Jurkat, Clone E6-1 (cell line): Measurements from ENCODE around the gene NR2F2.
"Not testable (repeated sequence)": the region's sequence is repeated elsewhere in the genome, so short reads cannot be mapped to it uniquely, and the experiment has no call there.

ENCODE experiments used
- DNase-seq: peaks from one replicate; pipeline ENCODE4 v3.0.0-alpha.2; 2011; ENCODE audit warnings: low read depth, low spot score
- H3K4me3 ChIP-seq: 2 replicates; pipeline ENCODE4 v1.5.1; 2011; ENCODE audit warnings: mild to moderate bottlenecking, low read length, control low read depth, moderate library complexity

The NR2F2 gene

DNA sequence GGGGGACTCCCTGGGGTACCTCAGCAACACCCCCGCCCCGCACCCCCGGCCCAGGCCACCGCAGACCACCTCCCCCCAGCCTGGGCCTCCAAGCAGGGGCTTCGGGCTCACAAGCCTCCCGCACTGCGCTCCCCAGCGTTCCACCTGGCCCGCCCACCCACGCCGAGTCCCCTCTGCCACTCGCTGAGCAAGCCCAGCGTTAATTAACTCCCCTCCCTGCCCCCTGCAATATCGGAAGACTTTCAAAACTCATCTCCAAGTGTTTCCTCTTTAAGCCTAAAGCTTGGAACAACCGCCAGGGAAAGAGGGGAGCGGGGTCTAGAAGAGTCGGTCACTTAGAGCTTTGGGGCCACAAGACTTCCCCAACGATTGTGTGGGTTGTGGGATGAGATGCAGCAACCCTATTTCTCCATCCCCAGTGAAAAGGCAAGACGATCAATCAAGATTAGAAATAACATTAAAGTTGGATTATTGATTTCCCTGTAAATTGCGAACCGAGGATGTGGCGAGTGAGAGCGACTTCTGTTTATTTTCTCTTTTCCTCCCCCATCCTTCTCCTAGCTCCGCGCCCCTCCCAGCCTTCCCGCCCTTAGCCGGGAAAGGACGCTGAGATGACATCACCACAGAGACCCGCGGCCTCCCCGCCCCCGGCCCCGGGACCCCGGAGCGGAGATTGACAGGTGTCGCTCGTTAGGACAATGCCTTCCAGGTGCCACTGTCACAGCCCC is 30.2 kb downstream of the NR2F2 start:
- H3K4me3 ChIP-seq: no peak overlapping the region
- no peak for DNase-seq

DNA sequence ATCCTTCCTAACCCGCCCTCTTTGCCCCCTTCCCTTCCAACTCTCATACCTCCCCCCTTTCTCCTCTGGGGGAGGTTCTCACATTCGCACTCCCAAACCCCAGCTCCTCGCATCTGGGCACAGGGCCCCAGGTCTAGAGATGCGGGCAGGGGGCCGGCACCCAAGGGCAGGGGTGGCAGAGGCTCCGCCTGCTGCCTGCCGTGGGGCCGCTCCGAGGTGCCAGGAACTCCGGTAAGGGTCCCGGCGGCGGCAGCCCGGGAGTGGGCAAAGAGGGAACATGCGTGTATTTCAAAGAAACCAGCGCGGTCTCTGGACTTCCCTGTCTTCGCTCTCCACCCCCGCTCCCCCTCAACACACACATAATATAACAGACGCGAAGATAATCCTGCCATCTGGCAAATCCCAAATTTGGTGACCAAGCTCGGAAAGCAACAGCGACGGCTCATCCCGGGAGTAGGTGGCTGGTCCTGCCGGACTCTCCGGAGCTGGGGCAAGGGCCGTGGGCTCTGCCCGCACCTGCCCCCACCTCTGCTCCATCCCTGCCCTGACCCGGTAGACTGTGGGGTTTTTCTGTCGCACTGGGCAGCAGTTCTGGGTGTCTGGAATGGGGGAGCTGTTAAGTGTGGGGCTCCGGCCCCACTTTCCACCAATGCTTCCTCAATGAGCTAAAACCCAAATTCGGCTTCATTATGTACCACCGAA is 31.0 kb downstream of the NR2F2 start:
- no peak overlapping the region for H3K4me3 ChIP-seq
- no peak for DNase-seq

DNA sequence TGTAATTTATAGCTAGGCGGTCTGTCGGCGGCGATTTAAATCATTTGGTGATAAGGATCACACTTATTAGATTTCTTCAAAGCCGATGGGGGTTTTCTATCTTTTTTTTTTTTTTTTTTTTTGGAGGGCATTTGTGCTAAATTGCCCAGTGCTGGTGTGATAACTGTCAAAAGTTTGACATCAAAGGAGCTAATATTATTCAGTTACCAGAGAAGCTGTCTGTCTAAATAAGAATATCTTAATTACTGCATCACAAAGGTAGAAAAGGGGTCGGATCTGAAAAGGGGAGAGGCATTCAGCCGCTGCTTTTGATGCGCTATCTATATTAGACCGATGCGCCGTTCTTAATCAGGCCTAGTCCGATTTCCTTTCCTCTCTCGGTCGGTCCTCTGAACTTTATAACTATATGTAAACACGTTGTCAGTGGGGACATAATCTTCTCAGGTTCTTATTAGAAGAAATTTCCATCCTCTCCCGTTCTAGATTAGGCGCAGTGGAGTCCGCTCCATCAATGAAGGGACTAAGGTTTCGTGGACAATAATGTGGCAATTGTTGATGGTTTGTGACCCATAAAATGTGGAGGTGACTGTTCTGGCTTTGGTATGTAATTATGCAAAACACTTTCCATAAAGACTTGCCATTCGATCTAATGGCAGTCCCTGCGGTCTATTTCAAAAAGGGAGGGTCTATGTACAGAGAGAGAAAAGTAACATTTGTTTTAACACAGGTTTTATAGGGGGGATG is 31.7 kb downstream of the NR2F2 start:
- H3K4me3 ChIP-seq: no peak overlapping the region
- no peak for DNase-seq

DNA sequence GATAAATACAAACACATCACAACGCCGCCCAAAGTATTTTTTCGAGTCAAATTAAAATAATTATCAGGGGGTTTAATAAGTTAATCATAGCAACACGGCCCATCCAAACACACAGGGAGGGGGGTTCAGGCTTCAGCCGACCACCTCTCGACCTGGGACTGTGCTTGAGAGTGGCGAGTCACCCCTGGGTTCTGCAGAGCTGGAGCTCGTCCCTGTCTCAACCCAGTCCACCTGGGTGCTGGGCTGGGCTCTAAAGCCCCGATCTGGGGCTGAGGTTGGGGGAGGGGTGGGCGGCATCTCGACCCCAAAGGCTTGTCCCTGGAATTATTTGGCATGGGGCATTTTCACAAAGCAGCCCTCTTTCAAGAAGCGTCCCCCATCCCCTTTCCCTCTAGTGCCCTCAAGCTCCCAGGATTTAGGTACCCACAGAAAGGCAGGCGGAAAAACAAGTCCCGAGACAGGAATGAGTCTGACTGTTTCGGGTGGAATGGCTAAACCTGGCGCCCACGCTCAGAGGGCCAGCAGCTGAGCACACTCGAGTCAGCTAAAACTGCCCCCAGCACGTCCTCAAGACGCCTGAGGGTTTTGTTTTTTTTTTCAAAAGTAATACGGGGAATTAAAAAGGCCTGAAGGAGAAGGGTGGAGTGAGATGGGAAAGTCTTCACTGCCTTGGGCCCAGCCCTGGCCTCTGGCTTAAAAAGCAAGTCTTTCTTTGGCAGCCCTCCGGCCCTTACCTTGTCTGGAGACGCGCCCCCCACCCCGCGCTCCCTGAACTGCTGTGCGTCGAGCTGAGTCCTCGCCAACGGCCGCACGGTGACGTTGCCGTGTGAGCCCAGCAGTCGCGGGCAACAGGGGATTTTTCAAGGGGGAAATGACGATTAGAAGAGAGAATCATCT is 32.5 kb downstream of the NR2F2 start:
- DNase-seq: no peak
- H3K4me3 ChIP-seq: no peak overlapping the region

DNA sequence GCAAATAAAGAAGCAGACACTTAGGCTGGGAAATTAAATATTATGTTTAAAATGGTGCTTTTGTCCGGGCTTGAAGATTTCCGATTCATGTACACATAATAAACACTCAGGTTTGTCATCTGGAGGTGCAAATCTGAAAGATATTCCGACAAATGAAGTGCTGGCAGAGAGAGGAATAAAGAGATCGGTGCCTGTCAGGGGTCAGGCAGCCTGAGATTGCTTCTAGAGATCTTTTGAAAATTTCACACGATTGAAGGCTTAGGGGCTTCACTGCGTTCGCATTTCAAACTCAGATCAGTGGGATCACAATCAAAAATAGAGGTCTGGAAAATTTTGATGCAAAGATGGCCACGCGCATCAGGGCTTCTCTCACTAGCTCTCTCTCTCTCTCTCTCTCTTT is 33.2 kb downstream of the NR2F2 start:
- DNase-seq: no peak
- no peak overlapping the region for H3K4me3 ChIP-seq

DNA sequence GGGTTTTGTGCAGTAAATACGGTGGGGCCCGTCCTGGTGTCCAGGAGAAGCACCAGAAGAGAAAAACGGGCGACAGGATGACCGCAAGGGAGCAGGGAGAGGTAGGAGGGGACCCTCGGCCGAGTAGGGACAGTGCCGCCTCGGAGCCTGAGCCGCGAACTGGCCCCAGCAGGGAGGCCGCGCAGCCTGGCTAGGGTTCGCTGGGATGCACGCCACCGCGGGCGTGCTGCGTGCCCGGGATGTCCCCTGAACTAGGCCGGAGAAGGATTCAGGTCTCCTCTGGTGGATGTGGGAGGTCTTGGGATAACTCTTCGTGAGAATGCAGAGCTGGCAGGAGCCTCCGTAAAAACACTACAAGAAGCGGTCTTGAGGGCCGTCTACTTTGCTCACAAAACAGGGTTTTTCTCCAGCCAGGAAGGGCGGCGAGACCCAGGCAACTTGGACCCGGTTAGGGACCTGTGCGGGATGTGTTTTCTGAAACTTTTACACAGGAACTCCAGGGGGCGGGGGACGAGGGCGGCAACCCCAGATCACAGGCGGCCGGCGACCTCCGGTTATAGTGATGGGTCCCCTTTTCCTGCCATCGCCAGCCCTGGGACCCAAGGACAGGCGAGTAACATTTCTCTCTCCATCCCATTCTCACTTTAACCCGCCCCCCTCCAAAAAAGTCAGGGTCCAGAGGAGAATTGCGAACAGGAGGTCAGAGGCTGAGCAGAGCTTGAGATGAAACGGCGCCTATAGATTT is 35.5 kb downstream of the NR2F2 start:
- no peak for DNase-seq

DNA sequence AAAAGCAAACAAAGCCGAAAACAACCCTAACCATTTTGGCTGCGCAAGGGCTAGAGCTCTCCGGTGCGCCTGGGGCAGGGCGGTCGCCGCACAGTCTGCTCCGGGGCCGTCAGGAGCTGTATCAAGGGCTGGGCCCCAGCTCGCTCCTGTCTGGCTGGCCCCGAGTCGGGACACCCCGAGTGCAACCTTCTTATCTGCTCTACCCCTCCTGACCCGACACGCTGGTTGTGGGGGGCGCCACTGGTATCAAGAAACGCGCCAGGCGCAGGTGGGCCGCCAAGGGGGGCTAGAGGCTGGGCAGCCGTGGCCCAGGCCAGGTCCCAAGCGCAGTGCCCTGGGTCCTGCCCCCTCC is 36.0 kb downstream of the NR2F2 start:
- H3K4me3 ChIP-seq: no peak overlapping the region
- DNase-seq: no peak

More for the DNA sequence above, 35.5 kb downstream of the NR2F2 start:
- H3K4me3 ChIP-seq: no peak overlapping the region

DNA sequence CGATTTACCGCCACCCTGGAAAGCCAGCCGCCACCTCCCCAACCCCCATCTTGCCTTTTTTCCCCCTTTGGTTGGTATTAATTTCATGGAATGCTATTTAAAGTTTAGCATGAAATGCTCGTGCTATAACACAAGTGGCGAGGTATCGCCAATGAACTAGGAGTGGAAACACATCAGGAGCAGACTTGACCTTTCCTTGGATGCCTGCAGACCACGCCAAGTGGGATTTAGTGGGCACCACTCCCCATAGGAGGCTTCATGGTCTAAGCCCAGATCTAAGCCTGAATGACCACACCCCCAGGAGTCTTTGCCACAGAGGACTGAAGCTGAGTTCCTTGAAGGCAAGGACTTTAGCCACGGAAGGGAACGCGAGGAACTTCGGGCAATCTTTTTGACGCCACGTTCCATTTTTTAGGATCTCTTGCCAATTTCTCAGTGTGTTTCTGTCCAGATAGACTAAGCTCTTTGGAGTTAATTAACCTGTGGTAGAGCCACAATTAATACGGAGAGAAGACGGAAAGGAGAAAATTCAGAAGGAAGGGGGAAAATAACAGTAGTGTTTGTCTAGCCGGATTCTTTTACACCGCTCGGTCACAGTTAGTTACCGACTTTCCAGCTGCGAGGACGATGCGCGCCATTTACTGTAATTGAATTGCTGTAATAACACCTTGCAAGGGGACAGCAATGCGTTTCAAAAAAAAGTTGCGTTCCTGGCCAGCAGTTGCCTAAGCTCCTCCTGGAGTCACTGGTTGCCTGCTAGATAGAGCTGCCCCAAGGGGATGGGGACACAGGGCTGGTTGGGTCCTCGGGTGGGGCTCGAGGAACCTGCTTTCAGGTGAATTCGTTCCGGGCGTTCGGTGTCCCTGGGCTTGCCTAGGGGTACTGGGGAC is 37.1 kb downstream of the NR2F2 start:
- H3K4me3 ChIP-seq: no peak overlapping the region

DNA sequence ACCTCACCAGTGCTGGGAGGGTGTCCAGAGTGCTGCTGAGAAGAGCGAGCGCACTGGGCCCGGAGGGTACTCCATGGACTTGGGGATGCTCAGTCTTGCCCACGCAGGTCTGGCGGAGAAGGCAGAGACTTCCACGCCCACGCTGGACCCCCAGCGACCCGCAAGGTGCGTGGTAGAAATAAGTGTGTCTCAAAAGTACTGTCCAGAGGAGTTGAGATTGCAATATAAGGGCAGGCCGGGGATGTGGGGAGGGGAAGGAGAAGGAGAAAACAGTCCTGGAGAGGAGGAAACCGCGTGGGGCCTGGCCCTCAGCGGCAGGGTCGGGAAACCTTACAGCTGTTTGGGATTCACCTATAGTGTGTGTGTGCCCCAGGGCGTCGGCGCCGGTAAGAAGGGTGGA is 38.9 kb downstream of the NR2F2 start:
- no peak for DNase-seq
- no peak overlapping the region for H3K4me3 ChIP-seq

More for the DNA sequence above, 37.1 kb downstream of the NR2F2 start:
- DNase-seq: no peak

DNA sequence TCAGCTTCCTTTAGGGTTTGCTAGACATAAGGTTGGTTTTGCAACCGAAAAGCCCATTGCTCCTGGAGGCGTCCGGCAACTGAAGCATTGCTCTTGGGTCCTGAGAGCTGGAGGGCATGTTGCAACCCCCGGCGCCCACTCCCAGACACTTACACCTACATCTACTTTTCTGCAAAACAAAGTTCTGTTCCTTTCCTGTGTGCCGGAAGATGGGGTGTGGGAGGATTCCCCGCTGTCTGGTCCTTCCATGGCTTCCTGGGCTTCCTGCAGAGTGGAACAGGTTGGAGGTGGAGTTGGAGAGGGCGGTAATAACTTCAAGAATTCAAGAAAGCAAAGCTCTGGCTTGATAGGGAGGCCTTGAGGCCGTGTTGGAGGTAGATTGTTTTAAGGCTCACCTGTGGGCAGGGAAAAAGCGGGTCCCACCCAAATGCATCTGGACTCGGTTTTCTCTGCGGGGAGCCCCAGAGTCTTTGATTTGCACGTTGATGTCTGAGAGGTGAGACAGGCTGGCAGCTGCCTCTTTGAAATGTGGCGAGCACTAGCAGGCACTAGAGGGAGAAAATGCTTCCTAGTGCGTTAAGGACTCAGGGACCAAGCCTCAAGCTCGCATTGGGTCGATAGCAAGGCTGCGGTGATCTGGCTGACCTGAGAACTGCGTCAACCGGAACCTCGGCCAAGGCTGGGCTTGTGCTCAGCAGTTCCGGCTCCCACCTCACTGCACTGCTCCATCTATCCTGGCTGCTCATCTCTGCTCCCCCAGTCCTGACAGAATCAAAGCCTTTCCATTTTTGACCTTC is 39.5 kb downstream of the NR2F2 start:
- no peak overlapping the region for H3K4me3 ChIP-seq
- DNase-seq: no peak

DNA sequence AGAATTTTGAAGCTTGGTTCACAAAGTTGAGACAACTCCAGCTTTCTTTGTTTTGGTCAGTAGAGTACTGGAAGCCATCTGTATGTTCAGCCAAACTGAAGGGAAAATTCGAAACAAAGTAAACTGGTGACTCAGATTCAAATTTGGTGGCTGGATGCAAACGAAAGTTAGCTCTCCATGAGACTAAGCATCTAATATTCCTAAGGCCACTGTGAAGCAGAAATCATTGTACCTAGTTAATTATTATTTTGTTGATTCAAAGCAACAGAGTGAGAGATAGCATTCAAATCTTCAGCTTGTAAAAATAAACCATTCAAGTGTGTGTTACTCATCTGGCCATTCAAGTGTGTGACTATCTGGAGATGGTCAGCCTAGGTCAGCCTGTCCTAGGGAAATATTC is 42.1 kb downstream of the NR2F2 start:
- no peak overlapping the region for H3K4me3 ChIP-seq
- no peak for DNase-seq

DNA sequence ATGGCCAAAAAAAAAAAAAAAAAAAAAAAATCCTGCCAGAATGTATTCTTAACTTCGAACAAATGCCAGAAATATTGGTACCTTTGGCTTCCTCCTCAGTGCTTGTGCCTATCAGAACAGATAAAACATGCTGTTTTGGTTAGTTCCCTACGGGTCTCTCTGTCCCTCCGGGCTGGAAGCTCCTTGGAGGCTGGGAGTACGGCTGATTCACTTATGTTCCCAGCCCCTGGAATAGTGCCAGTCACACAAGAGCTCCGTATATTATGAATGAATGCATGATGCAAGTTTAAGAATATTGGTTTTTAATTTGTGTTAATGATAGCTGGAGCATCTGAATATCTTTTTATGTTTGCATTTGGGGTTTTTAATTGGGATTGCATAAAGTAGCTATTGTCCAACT is 44.0 kb downstream of the NR2F2 start:
- no peak overlapping the region for H3K4me3 ChIP-seq
- no peak for DNase-seq

DNA sequence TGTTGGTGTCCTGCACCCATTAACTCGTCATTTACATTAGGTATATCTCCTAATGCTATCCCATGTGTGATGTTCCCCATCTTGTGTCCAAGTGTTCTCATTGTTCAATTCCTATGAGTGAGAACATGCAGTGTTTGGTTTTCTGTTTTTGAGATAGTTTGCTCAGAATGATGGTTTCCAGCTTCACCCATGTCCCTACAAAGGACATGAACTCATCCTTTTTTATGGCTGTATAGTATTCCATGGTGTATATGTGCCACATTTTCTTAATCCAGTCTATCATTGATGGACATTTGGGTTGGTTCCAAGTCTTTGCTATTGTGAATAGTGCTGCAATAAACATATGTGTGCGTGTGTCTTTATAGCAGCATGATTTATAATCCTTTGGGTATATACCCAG is 49.1 kb downstream of the NR2F2 start:
- not testable (repeated sequence) for DNase-seq, H3K4me3 ChIP-seq

DNA sequence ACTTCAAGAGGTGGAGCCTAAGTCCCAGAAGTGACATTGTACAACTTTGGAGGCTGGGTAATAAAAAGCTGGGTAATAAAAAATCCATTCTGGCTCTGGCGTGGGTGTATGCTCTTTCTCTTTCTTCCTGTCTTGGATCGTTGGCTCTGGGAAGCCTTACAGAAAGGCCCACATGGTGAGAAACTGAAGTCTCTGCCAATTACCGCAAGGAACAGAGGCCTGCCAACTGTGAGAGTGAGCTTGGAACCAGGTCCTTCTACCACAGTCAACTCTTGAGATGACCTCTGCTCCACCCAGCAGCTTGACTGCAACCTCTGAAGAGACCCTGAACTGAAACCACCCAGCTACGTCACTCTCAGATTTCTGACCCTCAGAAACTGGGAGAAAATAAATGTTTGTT is 51.0 kb downstream of the NR2F2 start:
- DNase-seq: no peak
- H3K4me3 ChIP-seq: no peak overlapping the region

DNA sequence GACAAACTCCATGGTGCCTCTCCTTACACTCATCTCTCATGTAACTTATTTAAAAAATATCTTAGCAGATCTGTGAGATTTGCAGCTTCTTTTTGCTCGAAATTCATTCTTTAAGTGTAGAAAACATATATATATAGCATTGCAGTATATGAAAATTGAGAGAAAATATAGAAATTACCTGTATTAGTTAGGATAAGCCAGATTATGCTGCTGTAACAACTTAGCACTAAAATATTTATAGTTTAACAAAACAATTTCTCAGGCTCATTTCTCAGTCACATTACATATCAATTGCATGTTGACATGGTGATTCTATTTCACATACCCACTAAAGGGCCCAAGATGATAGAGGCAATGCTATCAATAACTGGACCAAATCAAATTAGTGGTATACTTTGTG is 54.7 kb downstream of the NR2F2 start:
- H3K4me3 ChIP-seq: no peak overlapping the region
- no peak for DNase-seq

DNA sequence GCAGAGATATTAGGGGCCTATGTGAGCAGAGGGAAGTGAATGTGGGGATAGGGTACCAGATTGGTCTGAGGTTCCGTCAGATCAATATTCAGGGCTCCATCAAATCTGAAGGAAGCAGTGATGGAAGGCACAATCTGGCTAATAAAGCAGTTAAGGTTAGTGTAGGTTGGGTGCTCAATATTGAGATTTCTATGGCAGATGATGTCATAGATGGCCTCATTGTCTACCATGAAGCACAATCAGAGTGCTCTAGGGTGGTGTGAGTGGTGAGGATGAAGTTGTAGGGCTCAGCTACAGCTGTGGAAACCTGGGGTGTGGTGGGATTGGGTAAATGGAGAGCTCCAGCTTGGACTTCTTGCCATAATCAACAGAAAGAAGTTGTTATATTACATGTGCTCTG is 58.2 kb downstream of the NR2F2 start:
- H3K4me3 ChIP-seq: no peak overlapping the region
- no peak for DNase-seq
